ENCODE measurements around the gene ZNF337.

- no peak for TF ChIP-seq CTCF (IDR thresholded peaks at IDR 0.05)
- TF ChIP-seq POLR2A (IDR thresholded peaks at IDR 0.05), result no peak
- TF ChIP-seq POLR2AphosphoS5 (IDR thresholded peaks at IDR 0.05), result no peak
Measured at GRCh38 chr20:25644814-25645213, 51.8 kb downstream of the ZNF337 start.
